ENCODE data around the gene PCP2. TPM values are rescaled to one million over a fixed set of nuclear protein-coding genes. Genes with fewer than 3 reads are reported as not detected.
"Not testable (repeated sequence)": the region's sequence is repeated elsewhere in the genome, so short reads cannot be mapped to it uniquely, and the experiment has no call there.

Gene PCP2
- total RNA-seq, 1 donor from 2014 or later, result not detected

DNA sequence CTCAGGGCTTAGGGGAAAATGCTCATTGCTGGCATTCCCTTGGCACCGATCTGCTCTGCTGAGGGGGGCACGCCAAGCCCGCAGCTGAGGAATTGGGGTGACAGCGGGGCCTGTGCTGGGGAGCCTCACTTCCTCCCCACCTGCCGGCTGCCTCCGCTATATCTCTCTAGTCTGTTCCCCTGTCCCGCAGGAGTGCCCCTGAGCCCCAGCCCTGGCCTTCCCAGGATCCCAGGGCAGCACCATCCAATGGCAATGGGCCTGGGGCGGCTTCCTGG is 12.8 kb upstream of the PCP2 start:
- Histone ChIP-seq H3K4me1 (ENCODE audit: control insufficient read depth in 3 of 3, insufficient read depth in 3 of 3, low read length in 3 of 3) (no peaks in the 10 kb centered on the region), H3K9me3 (ENCODE audit: control insufficient read depth in 3 of 3, low read length in 3 of 3) (no peaks in the 10 kb centered on the region), H3K27ac (ENCODE audit: low read depth, low read length) (no peak overlapping the region), H3K9ac (ENCODE audit: low read depth in 1 of 3, low read length in 3 of 3) (no peak overlapping the region), H3K4me3 (ENCODE audit: low read length in 3 of 3) (no peak overlapping the region), H3K36me3 (ENCODE audit: control insufficient read depth in 3 of 3, insufficient read depth in 3 of 3, low read length in 3 of 3) (no peaks in the 10 kb centered on the region), H3K27me3 (ENCODE audit: control insufficient read depth in 3 of 3, insufficient read depth in 3 of 3, low read length in 3 of 3) (peaks cover 0 to 9% (median 6%) of the 10 kb centered on the region in 3 donors)

DNA sequence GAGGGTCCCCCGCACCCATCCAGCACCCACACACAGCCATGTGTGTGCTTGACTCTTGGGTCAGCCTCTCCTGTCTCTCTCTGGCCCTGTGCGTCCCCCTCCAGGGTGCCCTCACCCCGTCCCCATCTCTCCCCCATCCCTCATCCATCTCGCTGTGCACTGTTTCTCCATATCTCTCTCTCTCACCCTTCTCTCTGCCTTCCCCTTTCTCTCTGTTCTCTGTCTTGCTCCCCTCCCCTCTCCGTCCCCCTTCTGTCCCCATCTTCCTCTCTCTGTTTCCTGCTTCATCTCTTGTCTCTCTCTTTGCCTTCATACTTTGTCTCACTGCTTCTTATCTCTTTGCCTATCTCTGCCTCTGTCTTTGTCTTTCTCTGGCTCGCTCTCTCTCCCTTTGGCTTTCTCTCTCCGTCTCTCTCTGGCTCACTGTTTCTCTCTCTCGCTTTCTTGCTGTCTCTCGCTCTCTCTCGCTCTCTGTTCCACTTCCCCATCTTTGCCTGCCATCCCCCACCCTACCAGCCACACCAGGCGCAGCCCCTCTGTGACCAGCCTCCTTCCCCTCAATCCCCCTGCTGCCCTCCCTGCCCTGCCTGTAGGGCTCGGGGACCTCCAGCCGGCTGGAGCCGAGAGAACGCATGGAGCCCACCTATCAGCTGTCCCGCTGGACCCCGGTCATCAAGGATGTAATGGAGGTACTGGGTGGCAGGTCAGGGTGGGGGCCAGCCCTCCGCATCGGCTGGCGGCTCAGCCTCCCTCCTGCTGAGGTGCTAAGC is 12.3 kb upstream of the PCP2 start:
- H3K27ac ChIP-seq (ENCODE audit: low read depth, low read length), result no peak overlapping the region
- H3K36me3 ChIP-seq (ENCODE audit: control insufficient read depth in 3 of 3, insufficient read depth in 3 of 3, low read length in 3 of 3), result no peaks in the 10 kb centered on the region
- no peaks in the 10 kb centered on the region for H3K9me3 ChIP-seq (ENCODE audit: control insufficient read depth in 3 of 3, low read length in 3 of 3)
- H3K27me3 ChIP-seq (ENCODE audit: control insufficient read depth in 3 of 3, insufficient read depth in 3 of 3, low read length in 3 of 3), result peaks cover 0 to 9% (median 6%) of the 10 kb centered on the region in 3 donors
- H3K4me3 ChIP-seq (ENCODE audit: low read length in 3 of 3), result no peak overlapping the region
- H3K4me1 ChIP-seq (ENCODE audit: control insufficient read depth in 3 of 3, insufficient read depth in 3 of 3, low read length in 3 of 3), result no peaks in the 10 kb centered on the region
- no peak overlapping the region for H3K9ac ChIP-seq (ENCODE audit: low read depth in 1 of 3, low read length in 3 of 3)

DNA sequence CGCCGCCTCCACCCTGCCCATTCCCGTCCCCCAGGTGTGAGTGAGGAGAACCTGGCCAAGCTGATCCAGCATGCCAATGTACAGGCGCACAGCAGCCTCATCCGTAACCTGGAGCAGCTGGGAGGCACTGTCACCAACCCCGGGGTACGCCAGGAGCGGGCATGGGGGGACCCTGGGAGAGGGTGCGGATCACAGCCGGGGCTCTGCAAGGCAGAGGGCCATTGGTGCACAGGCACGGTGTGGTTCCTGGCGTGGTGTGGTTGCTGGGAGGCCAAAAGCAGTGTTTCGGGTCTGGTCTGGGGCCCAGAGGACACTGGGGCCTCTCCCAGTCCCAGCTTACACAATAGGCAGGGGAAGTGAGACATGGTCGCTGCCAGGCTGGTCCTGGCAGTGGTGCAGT is 11.6 kb upstream of the PCP2 start:
- Histone ChIP-seq H3K4me3 (ENCODE audit: low read length in 3 of 3) (no peak overlapping the region), H3K27ac (ENCODE audit: low read depth, low read length) (no peak overlapping the region), H3K9me3 (ENCODE audit: control insufficient read depth in 3 of 3, low read length in 3 of 3) (no peaks in the 10 kb centered on the region), H3K4me1 (ENCODE audit: control insufficient read depth in 3 of 3, insufficient read depth in 3 of 3, low read length in 3 of 3) (no peaks in the 10 kb centered on the region), H3K27me3 (ENCODE audit: control insufficient read depth in 3 of 3, insufficient read depth in 3 of 3, low read length in 3 of 3) (peaks cover 4 to 11% (median 6%) of the 10 kb centered on the region in 3 donors), H3K9ac (ENCODE audit: low read depth in 1 of 3, low read length in 3 of 3) (no peak overlapping the region), H3K36me3 (ENCODE audit: control insufficient read depth in 3 of 3, insufficient read depth in 3 of 3, low read length in 3 of 3) (no peaks in the 10 kb centered on the region)

DNA sequence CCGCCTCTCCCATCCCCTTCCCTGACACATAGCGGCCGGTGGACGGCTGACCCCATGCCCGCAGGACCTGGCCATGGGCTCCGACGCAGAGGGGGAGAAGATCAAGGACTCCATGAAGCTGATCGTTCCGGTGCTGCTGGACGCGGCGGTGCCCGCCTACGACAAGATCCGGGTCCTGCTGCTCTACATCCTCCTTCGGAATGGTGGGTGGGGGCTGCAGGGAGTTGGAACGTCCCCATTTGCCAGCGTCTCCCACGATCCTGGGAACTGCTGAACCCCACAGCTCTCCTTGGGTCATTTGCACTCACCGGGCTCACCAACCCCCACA is 11.0 kb upstream of the PCP2 start:
- Histone ChIP-seq H3K36me3 (ENCODE audit: control insufficient read depth in 3 of 3, insufficient read depth in 3 of 3, low read length in 3 of 3) (no peaks in the 10 kb centered on the region), H3K27me3 (ENCODE audit: control insufficient read depth in 3 of 3, insufficient read depth in 3 of 3, low read length in 3 of 3) (peaks cover 6 to 18% (median 10%) of the 10 kb centered on the region in 3 donors), H3K4me3 (ENCODE audit: low read length in 3 of 3) (no peak overlapping the region), H3K9ac (ENCODE audit: low read depth in 1 of 3, low read length in 3 of 3) (no peak overlapping the region), H3K27ac (ENCODE audit: low read depth, low read length) (no peak overlapping the region), H3K4me1 (ENCODE audit: control insufficient read depth in 3 of 3, insufficient read depth in 3 of 3, low read length in 3 of 3) (no peaks in the 10 kb centered on the region), H3K9me3 (ENCODE audit: control insufficient read depth in 3 of 3, low read length in 3 of 3) (no peaks in the 10 kb centered on the region)

DNA sequence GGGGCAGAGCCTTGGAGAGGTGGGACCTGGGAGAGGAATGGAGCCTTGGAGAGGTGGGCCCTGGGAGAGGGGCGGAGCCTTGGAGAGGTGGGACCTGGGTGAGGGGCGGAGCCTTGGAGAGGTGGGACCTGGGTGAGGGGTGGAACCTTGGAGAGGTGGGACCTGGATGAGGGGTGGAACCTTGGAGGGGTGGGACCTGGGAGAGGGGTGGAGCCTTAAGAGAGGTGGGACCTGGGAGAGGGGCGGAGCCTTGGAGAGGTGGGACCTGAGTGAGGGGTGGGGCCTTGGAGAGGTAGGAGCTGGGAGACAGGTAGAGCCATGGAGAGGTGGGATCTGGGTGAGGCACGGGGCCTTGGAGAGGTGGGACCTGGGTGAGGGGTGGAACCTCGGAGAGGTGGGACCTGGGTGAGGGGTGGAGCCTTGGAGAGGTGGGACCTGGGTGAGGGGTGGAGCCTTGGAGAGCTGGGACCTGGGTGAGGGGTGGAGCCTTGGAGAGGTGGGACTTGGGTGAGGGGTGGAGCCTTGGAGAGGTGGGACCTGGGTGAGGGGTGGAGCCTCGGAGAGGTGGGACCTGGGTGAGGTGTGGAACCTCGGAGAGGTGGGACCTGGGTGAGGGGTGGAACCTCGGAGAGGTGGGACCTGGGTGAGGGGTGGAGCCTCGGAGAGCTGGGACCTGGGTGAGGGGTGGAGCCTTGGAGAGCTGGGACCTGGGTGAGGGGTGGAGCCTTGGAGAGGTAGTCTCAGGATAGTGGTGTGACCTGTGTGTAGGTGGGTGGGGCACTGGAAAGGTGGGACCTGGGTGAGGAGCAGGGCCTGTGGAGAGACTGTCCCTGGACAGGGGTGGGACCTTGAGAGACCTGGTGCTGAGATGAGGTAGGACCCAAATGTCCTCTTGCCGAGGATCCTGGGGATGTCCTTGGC is 10.4 kb upstream of the PCP2 start:
- H3K4me3 ChIP-seq (ENCODE audit: low read length in 3 of 3); H3K9me3 ChIP-seq (ENCODE audit: control insufficient read depth in 3 of 3, low read length in 3 of 3); H3K27ac ChIP-seq (ENCODE audit: low read depth, low read length); H3K9ac ChIP-seq (ENCODE audit: low read depth in 1 of 3, low read length in 3 of 3); H3K4me1 ChIP-seq (ENCODE audit: control insufficient read depth in 3 of 3, insufficient read depth in 3 of 3, low read length in 3 of 3); H3K36me3 ChIP-seq (ENCODE audit: control insufficient read depth in 3 of 3, insufficient read depth in 3 of 3, low read length in 3 of 3): not testable (repeated sequence)
- peaks cover 6 to 22% (median 13%) of the 10 kb centered on the region in 3 donors for H3K27me3 ChIP-seq (ENCODE audit: control insufficient read depth in 3 of 3, insufficient read depth in 3 of 3, low read length in 3 of 3)

DNA sequence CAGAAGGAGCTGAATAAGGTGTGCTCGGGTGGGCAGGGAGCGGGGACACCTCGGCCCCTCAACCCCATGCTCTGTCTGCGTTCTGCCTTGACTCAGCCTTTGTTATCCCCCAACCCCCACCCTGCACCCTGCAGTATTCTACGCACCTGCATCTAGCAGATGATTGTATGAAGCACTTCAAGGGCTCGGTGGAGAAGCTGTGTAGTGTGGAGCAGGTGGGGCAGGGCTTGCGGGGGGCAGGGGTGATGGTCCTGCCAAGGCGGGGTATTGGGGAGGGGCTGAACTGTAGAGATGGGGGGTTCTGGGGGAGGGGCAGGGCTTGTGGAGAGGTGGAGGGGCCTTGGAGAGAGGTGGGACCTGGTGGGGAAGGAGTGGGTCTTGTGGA is 9.5 kb upstream of the PCP2 start:
- peaks cover 8 to 28% (median 21%) of the 10 kb centered on the region in 3 donors for H3K27me3 ChIP-seq (ENCODE audit: control insufficient read depth in 3 of 3, insufficient read depth in 3 of 3, low read length in 3 of 3)
- H3K4me3 ChIP-seq (ENCODE audit: low read length in 3 of 3), result no peak overlapping the region
- no peak overlapping the region for H3K27ac ChIP-seq (ENCODE audit: low read depth, low read length)
- no peaks in the 10 kb centered on the region for H3K36me3 ChIP-seq (ENCODE audit: control insufficient read depth in 3 of 3, insufficient read depth in 3 of 3, low read length in 3 of 3)
- H3K9me3 ChIP-seq (ENCODE audit: control insufficient read depth in 3 of 3, low read length in 3 of 3), result no peaks in the 10 kb centered on the region
- H3K4me1 ChIP-seq (ENCODE audit: control insufficient read depth in 3 of 3, insufficient read depth in 3 of 3, low read length in 3 of 3), result no peaks in the 10 kb centered on the region
- no peak overlapping the region for H3K9ac ChIP-seq (ENCODE audit: low read depth in 1 of 3, low read length in 3 of 3)

DNA sequence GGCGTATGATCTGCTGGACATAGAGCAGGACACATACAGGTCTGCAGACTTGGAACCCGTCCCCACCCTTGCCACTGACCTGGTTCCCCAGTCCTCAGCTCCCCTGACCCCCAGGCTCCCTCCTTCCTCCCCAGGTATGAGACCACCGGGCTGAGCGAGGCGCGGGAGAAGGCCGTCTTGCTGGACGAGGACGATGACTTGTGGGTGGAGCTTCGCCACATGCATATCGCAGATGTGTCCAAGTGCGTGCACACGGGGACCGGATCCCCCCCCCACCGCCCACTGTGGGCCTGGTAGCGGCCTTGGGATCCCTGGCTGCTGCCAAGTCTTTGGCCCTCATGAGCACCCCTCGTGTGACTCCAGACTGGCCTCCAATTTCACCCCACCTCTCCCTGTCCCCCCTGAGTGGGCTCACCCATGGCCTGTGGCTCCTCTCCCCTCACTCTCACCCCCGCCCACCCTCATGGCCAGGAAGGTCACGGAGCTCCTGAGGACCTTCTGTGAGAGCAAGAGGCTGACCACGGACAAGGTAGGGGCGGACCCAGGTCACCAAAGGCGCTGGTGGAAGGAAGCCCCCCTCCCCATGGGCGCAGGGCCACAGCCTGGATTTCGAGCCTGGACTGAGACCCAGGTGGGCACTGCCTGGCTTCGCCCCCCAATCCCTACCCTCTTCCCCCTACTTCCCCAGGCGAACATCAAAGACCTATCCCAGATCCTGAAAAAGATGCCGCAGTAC is 8.9 kb upstream of the PCP2 start:
- Histone ChIP-seq H3K27ac (ENCODE audit: low read depth, low read length) (no peak overlapping the region), H3K27me3 (ENCODE audit: control insufficient read depth in 3 of 3, insufficient read depth in 3 of 3, low read length in 3 of 3) (peaks cover 9 to 33% (median 27%) of the 10 kb centered on the region in 3 donors), H3K36me3 (ENCODE audit: control insufficient read depth in 3 of 3, insufficient read depth in 3 of 3, low read length in 3 of 3) (no peaks in the 10 kb centered on the region), H3K9me3 (ENCODE audit: control insufficient read depth in 3 of 3, low read length in 3 of 3) (no peaks in the 10 kb centered on the region), H3K4me1 (ENCODE audit: control insufficient read depth in 3 of 3, insufficient read depth in 3 of 3, low read length in 3 of 3) (no peaks in the 10 kb centered on the region), H3K4me3 (ENCODE audit: low read length in 3 of 3) (no peak overlapping the region), H3K9ac (ENCODE audit: low read depth in 1 of 3, low read length in 3 of 3) (no peak overlapping the region)

DNA sequence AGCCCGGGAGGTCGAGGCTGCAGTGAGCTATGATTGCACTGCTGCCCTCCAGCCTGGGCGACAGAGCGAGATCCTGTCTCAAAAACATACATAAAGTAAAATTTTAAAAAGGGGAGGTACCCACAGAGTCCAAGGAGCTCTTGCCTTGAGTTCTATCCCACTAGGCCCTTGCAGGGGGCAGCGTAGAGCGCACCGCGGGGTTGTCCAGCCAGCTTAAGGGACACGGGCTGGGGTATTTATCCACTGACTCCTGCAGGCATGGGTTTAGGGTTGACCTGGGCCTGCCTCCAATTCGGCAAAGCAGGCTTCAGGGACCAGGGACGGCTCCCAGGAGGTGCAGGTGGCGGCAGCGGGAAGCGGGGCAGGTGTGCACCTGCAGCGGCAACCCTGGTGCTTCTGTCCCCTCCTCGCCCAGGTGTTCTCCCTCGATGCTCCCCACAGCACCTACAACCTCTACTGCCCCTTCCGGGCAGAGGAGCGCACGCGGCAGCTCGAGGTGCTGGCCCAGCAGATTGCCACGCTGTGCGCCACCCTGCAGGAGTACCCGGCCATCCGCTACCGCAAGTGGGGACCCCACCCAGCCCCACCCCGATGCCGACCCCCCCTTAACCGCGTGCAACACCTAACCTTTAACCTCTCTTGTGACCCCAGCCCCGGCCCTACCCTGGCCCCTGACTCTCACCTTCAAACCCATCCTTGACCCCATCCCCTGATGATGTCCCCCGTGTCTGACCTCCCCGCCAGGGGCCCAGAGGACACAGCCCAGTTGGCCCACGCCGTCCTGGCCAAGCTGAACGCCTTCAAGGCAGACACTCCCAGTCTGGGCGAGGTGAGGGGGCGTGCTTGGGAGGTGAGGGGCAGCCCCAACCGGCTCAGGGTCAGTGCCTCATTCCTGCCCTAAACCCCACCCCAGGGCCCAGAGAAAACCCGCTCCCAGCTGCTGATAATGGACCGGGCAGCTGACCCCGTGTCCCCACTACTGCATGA is 8.1 kb upstream of the PCP2 start:
- no peak overlapping the region for H3K4me3 ChIP-seq (ENCODE audit: low read length in 3 of 3)
- H3K4me1 ChIP-seq (ENCODE audit: control insufficient read depth in 3 of 3, insufficient read depth in 3 of 3, low read length in 3 of 3), result no peaks in the 10 kb centered on the region
- H3K9me3 ChIP-seq (ENCODE audit: control insufficient read depth in 3 of 3, low read length in 3 of 3), result no peaks in the 10 kb centered on the region
- no peak overlapping the region for H3K27ac ChIP-seq (ENCODE audit: low read depth, low read length)
- no peak overlapping the region for H3K9ac ChIP-seq (ENCODE audit: low read depth in 1 of 3, low read length in 3 of 3)
- H3K27me3 ChIP-seq (ENCODE audit: control insufficient read depth in 3 of 3, insufficient read depth in 3 of 3, low read length in 3 of 3), result peaks cover 10 to 39% (median 31%) of the 10 kb centered on the region in 3 donors
- no peaks in the 10 kb centered on the region for H3K36me3 ChIP-seq (ENCODE audit: control insufficient read depth in 3 of 3, insufficient read depth in 3 of 3, low read length in 3 of 3)

DNA sequence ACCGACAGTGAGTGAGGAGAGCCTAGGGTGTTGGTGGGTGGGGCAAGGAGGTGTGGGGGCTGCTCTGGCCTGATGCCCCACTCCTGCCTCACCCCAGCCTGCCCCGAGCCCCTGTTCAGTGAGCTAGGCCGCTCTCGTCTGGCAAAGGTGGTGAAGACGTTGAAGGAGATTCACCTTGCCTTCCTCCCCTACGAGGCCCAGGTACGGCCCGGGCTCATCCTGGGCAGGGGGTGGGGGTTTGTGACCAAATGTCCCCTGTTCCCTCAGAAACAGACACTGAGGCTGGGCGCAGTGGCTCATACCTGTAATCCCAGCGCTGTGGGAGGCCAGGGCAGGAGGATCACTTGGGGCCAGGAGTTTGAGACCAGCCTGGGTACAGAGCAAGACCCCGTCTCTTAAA is 7.3 kb upstream of the PCP2 start:
- peaks cover 15 to 46% (median 38%) of the 10 kb centered on the region in 3 donors for H3K27me3 ChIP-seq (ENCODE audit: control insufficient read depth in 3 of 3, insufficient read depth in 3 of 3, low read length in 3 of 3)
- no peaks in the 10 kb centered on the region for H3K36me3 ChIP-seq (ENCODE audit: control insufficient read depth in 3 of 3, insufficient read depth in 3 of 3, low read length in 3 of 3)
- no peak overlapping the region for H3K9ac ChIP-seq (ENCODE audit: low read depth in 1 of 3, low read length in 3 of 3)
- H3K9me3 ChIP-seq (ENCODE audit: control insufficient read depth in 3 of 3, low read length in 3 of 3), result no peaks in the 10 kb centered on the region
- no peak overlapping the region for H3K4me3 ChIP-seq (ENCODE audit: low read length in 3 of 3)
- H3K4me1 ChIP-seq (ENCODE audit: control insufficient read depth in 3 of 3, insufficient read depth in 3 of 3, low read length in 3 of 3), result peaks cover 0 to 6% (median 2%) of the 10 kb centered on the region in 3 donors
- H3K27ac ChIP-seq (ENCODE audit: low read depth, low read length), result no peak overlapping the region
